HCT116 (cell line): ENCODE measurements around the gene ACOD1.

Experiments
- POLR2A ChIP-seq: IDR thresholded peaks from 2 replicates; pipeline ENCODE4 v1.7.0; 2011; ENCODE audit warnings: borderline replicate concordance; ENCODE audit not compliant: insufficient read depth, insufficient read length; ENCODE audit errors: extremely low read depth
- ZNF274 ChIP-seq: fragments of 200-500 bp; sonication (Bioruptor generic); IDR thresholded peaks from 2 replicates; pipeline ENCODE4 v1.6.1; 2014; ENCODE audit warnings: mild to moderate bottlenecking, low read depth, low read length, inconsistent platforms
- TF ChIP-seq, protein P1 (sequence below), 3 experiments: fragments of 200-600 bp in 1 of 3; sonication (generic) in 1 of 3; IDR thresholded peaks in 2 of 3; conservative IDR thresholded peaks in 1 of 3; 2 replicates each; pipeline ENCODE4 v1.5.1; 2012 to 2017; ENCODE audit warnings: low read depth in 2 of 3, low read length in 2 of 3, antibody characterized with exemption in 1 of 3, borderline replicate concordance in 1 of 3, control low read depth in 1 of 3, mild to moderate bottlenecking in 1 of 3, mixed read lengths in 1 of 3, mixed run types in 1 of 3, moderate library complexity in 1 of 3; ENCODE audit not compliant: insufficient read depth in 1 of 3

DNA sequence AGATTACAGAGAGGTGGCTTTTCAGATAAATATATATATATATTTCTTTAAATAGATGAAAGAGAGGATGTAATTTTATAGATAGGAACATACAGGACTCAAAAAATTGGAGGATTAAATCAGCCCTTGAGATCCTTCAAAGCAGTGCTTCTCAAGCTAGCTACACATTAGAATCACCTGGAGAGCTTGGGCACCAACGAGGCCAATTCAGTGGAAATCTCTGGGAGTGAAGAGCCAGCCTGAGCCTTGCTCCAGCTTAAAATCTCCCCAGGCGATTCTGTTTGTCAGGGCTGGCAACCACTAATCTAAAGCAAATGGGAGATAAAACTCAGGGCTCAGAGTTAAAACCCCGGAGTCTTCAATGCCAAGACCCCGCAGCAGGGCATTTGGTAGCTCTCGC, 28.6 kb downstream of the ACOD1 start:
- TF ChIP-seq ZNF274 (no peak), POLR2A (no peak)
- TF ChIP-seq, protein P1, sequence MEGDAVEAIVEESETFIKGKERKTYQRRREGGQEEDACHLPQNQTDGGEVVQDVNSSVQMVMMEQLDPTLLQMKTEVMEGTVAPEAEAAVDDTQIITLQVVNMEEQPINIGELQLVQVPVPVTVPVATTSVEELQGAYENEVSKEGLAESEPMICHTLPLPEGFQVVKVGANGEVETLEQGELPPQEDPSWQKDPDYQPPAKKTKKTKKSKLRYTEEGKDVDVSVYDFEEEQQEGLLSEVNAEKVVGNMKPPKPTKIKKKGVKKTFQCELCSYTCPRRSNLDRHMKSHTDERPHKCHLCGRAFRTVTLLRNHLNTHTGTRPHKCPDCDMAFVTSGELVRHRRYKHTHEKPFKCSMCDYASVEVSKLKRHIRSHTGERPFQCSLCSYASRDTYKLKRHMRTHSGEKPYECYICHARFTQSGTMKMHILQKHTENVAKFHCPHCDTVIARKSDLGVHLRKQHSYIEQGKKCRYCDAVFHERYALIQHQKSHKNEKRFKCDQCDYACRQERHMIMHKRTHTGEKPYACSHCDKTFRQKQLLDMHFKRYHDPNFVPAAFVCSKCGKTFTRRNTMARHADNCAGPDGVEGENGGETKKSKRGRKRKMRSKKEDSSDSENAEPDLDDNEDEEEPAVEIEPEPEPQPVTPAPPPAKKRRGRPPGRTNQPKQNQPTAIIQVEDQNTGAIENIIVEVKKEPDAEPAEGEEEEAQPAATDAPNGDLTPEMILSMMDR (IDR thresholded peaks at IDR 0.05 in 2 of 3, conservative IDR thresholded peaks at IDR 0.05 in 1 of 3; ENCODE audit: borderline replicate concordance in 1 of 3, insufficient read depth in 1 of 3, low read depth in 2 of 3, low read length in 2 of 3) = no peak
